ENCODE results near the gene FGD4.

DNA sequence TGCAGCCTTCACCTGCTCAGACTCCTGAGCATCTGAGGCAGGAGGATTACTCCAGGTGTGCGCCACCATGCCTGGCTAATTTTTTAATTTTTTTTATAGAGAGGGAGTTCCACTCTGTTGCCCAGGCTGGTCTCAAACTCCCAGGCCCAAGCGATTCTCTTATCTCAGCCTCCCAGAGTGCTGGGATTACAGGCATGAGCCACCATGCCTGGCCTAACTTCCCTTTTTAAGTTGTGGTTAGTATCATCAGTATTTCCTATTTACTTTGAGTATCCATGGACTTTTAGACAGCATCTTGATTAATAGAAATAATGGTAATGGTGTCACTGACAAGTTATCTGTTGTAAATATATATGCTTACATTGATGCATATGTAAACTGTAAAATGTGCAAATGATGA lies 116.9 kb downstream of the FGD4 start:
- no peak for TF ChIP-seq TARDBP (IDR thresholded peaks at IDR 0.05)
- TF ChIP-seq PKNOX1 (IDR thresholded peaks at IDR 0.05) = no peak
- TF ChIP-seq FOXM1 (IDR thresholded peaks at IDR 0.05; ENCODE audit: borderline replicate concordance) = no peak
- TF ChIP-seq FOXK2 (IDR thresholded peaks at IDR 0.05) = no peak

Data from HEK293T (cell line).